AG10803 (cell line): ENCODE data around the gene NDUFAF7.

Experiments used
- DNase-seq: peaks from one replicate; pipeline ENCODE4 v3.0.0; 2010; ENCODE audit warnings: low read depth
- H3K4me3 ChIP-seq: 2 replicates; pipeline ENCODE4 v1.5.1; 2011; ENCODE audit warnings: mild to moderate bottlenecking, low read length, control low read depth
- TF ChIP-seq, protein P1 (sequence below): conservative IDR thresholded peaks from 2 replicates; pipeline ENCODE4 v1.5.1; 2011; ENCODE audit warnings: mild to moderate bottlenecking, low read length, control low read depth, inconsistent platforms

The NDUFAF7 gene

DNA sequence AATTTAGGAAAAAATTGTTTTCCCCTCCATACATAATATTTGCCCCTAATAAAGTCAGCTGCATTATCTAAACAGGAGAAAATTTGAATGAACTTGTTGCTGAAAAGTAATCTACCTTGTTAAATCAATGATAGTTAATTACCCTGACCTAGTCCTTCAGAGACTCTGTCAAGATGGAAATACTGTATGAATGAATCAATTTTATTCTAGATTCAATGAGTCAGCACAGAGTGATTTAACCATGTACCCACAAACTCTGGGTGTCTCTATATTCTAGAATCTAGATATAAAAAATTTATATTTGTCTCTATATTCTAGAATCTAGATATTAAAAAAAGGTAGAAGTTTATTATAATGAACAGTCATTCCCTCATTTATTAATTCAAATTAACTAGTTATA lies 36.2 kb downstream of the NDUFAF7 start:
- TF ChIP-seq, protein P1, sequence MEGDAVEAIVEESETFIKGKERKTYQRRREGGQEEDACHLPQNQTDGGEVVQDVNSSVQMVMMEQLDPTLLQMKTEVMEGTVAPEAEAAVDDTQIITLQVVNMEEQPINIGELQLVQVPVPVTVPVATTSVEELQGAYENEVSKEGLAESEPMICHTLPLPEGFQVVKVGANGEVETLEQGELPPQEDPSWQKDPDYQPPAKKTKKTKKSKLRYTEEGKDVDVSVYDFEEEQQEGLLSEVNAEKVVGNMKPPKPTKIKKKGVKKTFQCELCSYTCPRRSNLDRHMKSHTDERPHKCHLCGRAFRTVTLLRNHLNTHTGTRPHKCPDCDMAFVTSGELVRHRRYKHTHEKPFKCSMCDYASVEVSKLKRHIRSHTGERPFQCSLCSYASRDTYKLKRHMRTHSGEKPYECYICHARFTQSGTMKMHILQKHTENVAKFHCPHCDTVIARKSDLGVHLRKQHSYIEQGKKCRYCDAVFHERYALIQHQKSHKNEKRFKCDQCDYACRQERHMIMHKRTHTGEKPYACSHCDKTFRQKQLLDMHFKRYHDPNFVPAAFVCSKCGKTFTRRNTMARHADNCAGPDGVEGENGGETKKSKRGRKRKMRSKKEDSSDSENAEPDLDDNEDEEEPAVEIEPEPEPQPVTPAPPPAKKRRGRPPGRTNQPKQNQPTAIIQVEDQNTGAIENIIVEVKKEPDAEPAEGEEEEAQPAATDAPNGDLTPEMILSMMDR: no peak
- H3K4me3 ChIP-seq: no peak overlapping the region
- no peak for DNase-seq

DNA sequence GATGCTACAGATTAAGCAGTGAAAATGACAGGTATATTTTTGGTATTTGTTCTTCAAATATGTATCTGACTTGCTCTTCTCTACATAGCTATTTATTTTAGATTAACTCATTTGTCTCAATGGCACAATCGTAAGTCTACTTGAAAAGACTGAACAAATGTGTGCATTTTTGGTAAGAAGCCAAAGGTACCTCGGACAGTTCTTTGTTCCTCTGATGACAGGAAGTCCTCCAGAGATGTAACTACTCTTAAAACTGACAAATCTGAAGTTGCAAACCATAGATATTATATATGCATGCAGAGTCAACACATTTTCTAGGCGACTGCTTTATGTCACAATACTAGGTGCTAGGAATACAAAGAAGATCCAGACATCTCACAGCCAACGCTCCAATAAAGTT lies 36.7 kb downstream of the NDUFAF7 start:
- TF ChIP-seq, protein P1: no peak
- peak; percentile 3 for DNase-seq
- no peak overlapping the region for H3K4me3 ChIP-seq

DNA sequence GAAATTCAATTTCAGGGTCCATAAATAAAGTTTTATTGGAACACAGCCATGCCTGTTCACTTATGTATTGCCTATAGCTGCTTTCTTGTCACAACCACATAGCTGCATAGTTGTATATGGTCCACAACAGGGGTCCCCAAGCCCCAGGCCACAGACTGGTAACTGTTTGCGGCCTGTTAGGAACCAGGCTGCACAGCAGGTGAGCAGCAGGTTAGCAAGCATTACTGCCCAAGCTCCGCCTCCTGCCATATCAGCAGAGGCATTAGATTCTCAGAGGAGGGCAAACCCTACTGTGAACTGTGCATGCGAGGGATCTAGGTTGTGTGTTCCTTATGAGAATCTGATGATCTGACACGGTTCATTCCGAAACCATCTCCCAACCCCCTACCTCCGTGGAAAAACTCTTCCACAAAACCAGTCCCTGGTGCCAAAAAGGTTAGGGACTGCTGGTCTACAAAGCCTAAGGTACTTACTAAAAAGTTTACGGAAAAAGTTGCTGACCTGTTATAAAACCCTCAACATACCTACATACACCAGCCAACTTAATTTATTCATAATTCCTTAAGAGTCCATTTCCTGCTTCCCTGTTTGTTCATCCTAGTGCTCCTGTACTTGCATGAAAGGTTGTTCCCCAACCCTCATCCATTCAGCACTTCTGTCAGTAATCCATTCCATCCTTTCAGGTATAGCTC lies 40.1 kb downstream of the NDUFAF7 start:
- TF ChIP-seq, protein P1: no peak
- no peak for DNase-seq
- H3K4me3 ChIP-seq: no peak overlapping the region

DNA sequence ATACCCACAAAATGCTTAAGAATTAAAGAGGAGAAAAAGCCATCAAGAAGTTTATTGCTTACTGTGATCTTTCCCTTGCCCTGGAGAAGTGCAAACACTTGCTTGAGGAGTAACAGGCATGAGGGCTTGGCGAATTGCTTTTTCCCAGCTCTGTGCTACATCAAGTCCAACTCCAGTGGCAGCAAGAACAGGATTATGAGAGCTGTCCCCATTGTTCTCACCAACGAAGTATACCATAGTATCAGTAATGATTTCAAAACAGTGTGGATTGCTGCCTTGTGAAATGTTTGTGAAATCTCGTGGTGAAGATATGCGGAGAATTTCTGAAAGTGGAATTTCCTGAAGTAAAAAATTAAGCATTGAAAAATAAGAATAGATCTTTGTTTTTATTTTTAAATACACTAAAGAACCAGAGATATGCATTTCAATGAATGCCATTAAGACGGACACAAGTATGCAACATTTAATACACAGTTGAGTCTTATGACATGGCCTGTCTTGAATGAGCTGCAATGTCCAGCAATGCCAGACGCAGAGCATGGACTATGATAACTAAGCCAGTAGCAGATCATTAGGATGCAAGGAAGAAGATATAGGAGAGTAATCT lies 43.0 kb downstream of the NDUFAF7 start:
- TF ChIP-seq, protein P1: no peak
- DNase-seq: peak; percentile 57
- no peak overlapping the region for H3K4me3 ChIP-seq

DNA sequence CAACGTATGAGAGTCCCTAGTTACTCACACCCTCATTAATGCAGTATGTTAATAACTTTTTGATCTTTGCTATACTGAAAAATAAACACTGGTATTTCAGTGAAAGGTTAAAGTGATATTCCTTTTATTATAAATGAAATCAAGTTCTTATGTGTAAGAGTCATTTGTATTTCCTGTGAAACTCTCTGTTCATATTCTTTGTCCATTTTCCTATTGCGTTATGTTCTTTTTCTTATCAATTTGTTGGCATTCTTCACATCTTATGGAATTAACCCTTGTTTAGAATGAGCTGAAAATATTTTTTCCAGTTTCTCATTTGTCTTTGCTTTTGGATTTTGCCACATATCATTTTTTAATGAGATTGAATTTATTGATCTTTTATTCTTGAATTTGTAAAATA lies 44.8 kb downstream of the NDUFAF7 start:
- DNase-seq: no peak
- H3K4me3 ChIP-seq: no peak overlapping the region
- TF ChIP-seq, protein P1: no peak

DNA sequence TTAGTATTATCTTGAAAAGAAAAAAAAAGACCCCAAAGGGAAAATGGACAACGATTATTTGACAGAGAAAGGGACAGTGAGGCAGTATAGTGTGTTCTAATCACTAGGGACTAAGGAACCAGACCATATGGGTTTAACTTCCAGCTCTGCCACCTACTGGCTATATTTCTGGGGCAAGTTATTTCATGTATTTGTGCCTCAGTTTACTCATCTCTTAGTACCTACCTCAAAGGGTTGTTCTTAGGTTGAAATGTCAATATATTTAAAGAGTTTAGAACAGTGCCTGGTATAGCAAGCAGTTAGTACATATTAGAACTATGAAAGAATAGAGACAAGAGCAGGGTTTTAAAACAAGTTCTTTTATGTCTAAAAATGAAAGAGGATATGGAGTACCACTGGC lies 50.5 kb downstream of the NDUFAF7 start:
- DNase-seq: no peak
- TF ChIP-seq, protein P1: no peak
- H3K4me3 ChIP-seq: no peak overlapping the region

DNA sequence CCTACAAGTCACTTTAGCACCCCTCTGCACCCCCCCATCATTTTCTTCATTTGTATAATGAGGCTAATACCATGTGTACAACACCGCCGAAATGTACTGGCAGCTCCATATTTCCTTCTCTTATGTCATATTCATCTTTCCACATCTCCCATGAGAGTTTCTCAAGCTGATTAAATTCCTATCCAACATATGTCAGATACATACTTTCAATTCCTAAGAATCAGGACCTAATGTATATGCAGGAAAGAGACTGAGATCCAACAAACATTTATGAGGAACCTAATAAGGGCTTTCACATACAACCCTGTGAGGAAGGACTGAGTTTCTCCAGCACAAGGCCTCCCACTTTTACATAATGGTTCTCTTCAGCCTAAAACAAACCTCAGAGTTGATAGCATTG lies 51.3 kb downstream of the NDUFAF7 start:
- H3K4me3 ChIP-seq: no peak overlapping the region
- TF ChIP-seq, protein P1: no peak
- peak; percentile 21 for DNase-seq
